GM23338 (cell line): Measurements from ENCODE around the gene ACYP2. TPM values are rescaled to one million over a fixed set of nuclear protein-coding genes. Genes with fewer than 3 reads are reported as not detected.

Source experiments
- ATAC-seq: fragments of 200-7000 bp; cut with Tn5 transposase; 3 replicates; pipeline ENCODE4 v1.9.1; 2020
- DNase-seq: peaks from one replicate; pipeline ENCODE4 v3.0.0-alpha.2; 2015; ENCODE audit warnings: low spot score
- H2AFZ ChIP-seq: fragments of 200-600 bp; sonication (generic); 2 replicates; pipeline ENCODE4 v1.8.0; 2016; ENCODE audit warnings: antibody characterized with exemption, mild to moderate bottlenecking, moderate library complexity
- H3F3A ChIP-seq: fragments of 200-600 bp; sonication (generic); replicated peaks from 2 replicates; pipeline ENCODE4 v1.8.0; 2017; ENCODE audit warnings: antibody characterized with exemption, mixed run types, low read depth
- H3K27ac ChIP-seq: fragments of 200-600 bp; sonication (generic); 2 replicates; pipeline ENCODE4 v1.6.1; 2016; ENCODE audit warnings: low read depth
- H3K27me3 ChIP-seq: fragments of 200-600 bp; sonication (generic); 2 replicates; pipeline ENCODE4 v1.8.0; 2016; ENCODE audit warnings: mild to moderate bottlenecking, mixed run types, moderate library complexity; ENCODE audit not compliant: insufficient read depth
- H3K36me3 ChIP-seq: fragments of 200-600 bp; sonication (generic); 2 replicates; pipeline ENCODE4 v1.8.0; 2016; ENCODE audit warnings: mild to moderate bottlenecking; ENCODE audit not compliant: insufficient read depth
- H3K4me1 ChIP-seq: fragments of 200-600 bp; sonication (generic); 2 replicates; pipeline ENCODE4 v1.8.0; 2016; ENCODE audit warnings: mild to moderate bottlenecking, moderate library complexity; ENCODE audit not compliant: insufficient read depth
- H3K4me2 ChIP-seq: fragments of 200-600 bp; sonication (generic); 2 replicates; pipeline ENCODE4 v1.7.1; 2017; ENCODE audit warnings: mixed run types
- H3K4me3 ChIP-seq: fragments of 200-600 bp; sonication (generic); 2 replicates; pipeline ENCODE4 v1.6.1; 2016; ENCODE audit warnings: mixed run types
- H3K79me2 ChIP-seq: fragments of 200-600 bp; sonication (generic); replicated peaks from 2 replicates; pipeline ENCODE4 v1.8.0; 2017; ENCODE audit warnings: mild to moderate bottlenecking; ENCODE audit not compliant: insufficient read depth
- H3K9me2 ChIP-seq: fragments of 200-600 bp; sonication (generic); 2 replicates; pipeline ENCODE4 v1.8.0; 2017; ENCODE audit not compliant: insufficient read depth
- H4K20me1 ChIP-seq: fragments of 200-600 bp; sonication (generic); replicated peaks from 2 replicates; pipeline ENCODE4 v1.8.0; 2017; ENCODE audit warnings: mild to moderate bottlenecking; ENCODE audit not compliant: insufficient read depth
- H3K27ac Mint-ChIP-seq: 2 replicates; pipeline ENCODE4 v1.8.0; 2020; ENCODE audit warnings: inconsistent platforms, mild to moderate bottlenecking, moderate library complexity, mixed read lengths
- H3K27me3 Mint-ChIP-seq: 3 replicates; pipeline ENCODE4 v1.8.0; 2022; ENCODE audit warnings: low read depth, mild to moderate bottlenecking, moderate library complexity, mixed read lengths, inconsistent platforms; ENCODE audit not compliant: insufficient read depth, poor library complexity
- H3K36me3 Mint-ChIP-seq: 3 replicates; pipeline ENCODE4 v1.8.0; 2021; ENCODE audit warnings: low read depth, mild to moderate bottlenecking, inconsistent platforms, moderate library complexity, mixed read lengths
- H3K4me1 Mint-ChIP-seq: 3 replicates; pipeline ENCODE4 v1.8.0; 2020; ENCODE audit warnings: mild to moderate bottlenecking, inconsistent platforms, mixed read lengths
- H3K4me3 Mint-ChIP-seq: 3 replicates; pipeline ENCODE4 v1.8.0; 2021; ENCODE audit warnings: moderate library complexity, mild to moderate bottlenecking, inconsistent platforms, mixed read lengths
- H3K9me3 Mint-ChIP-seq: 3 replicates; pipeline ENCODE4 v1.8.0; 2020; ENCODE audit warnings: moderate library complexity, mild to moderate bottlenecking, inconsistent platforms, mixed read lengths
- EZH2 ChIP-seq: fragments of 200-600 bp; sonication (generic); IDR thresholded peaks from one replicate; pipeline ENCODE4 v1.8.0; 2017; ENCODE audit warnings: antibody characterized with exemption, mild to moderate bottlenecking, low read depth; ENCODE audit not compliant: unreplicated experiment
- EZH2phosphoT487 ChIP-seq: fragments of 200-600 bp; sonication (generic); IDR thresholded peaks from one replicate; pipeline ENCODE4 v1.8.1; 2018; ENCODE audit warnings: antibody characterized with exemption; ENCODE audit not compliant: unreplicated experiment
- JUNB ChIP-seq: IDR thresholded peaks from one replicate; pipeline ENCODE4 v1.6.1; 2016; ENCODE audit warnings: antibody characterized with exemption; ENCODE audit not compliant: unreplicated experiment
- NANOG ChIP-seq: IDR thresholded peaks from 2 replicates; pipeline ENCODE4 v1.6.1; 2016; ENCODE audit warnings: antibody characterized with exemption, borderline replicate concordance
- POLR2AphosphoS5 ChIP-seq: IDR thresholded peaks from 2 replicates; pipeline ENCODE4 v1.6.1; 2016; ENCODE audit warnings: antibody characterized with exemption, low read depth
- ZNF114 ChIP-seq: fragments of 250-450 bp; sonication (Bioruptor Pico); IDR thresholded peaks from 2 replicates; pipeline ENCODE4 v1.5.0; 2020; ENCODE audit warnings: mild to moderate bottlenecking, moderate library complexity
- ZNF331 ChIP-seq: fragments of 250-450 bp; sonication (Bioruptor Pico); IDR thresholded peaks from 2 replicates; pipeline ENCODE4 v1.5.0; 2020; ENCODE audit warnings: low read depth, mild to moderate bottlenecking, moderate library complexity
- polyA plus RNA-seq: library from polyadenylated mRNA; unstranded; fragments of >200 nt; fragmentation: Nextera tagmentation; extraction: Ambion mirVana; gene quantifications from 2 replicates; pipeline ENCODE4 v1.2.1, GENCODE V29; 2016
- total RNA-seq: library from RNA; depleted of rRNA; stranded (reverse); fragments of >200 nt; shearing (Covaris generic); gene quantifications from 2 replicates; pipeline ENCODE4 v1.2.3, GENCODE V29; 2014
- TF ChIP-seq, protein P1 (sequence below): IDR thresholded peaks from one replicate; pipeline ENCODE4 v1.6.1; 2018; ENCODE audit warnings: antibody characterized with exemption; ENCODE audit not compliant: unreplicated experiment
- TF ChIP-seq, protein P2 (sequence below): fragments of 250-450 bp; sonication (Bioruptor Pico); IDR thresholded peaks from 2 replicates; pipeline ENCODE4 v1.5.0; 2020; ENCODE audit warnings: mild to moderate bottlenecking, moderate library complexity
- TF ChIP-seq, protein P3 (sequence below), 2 experiments: fragments of 200-600 bp in 1 of 2; sonication (generic) in 1 of 2; conservative IDR thresholded peaks; 2 replicates each; pipeline versions ENCODE4 v1.5.1 to v1.6.1; 2016 to 2017; ENCODE audit warnings: antibody characterized with exemption in 2 of 2, low read depth in 2 of 2, mild to moderate bottlenecking in 2 of 2, moderate library complexity in 1 of 2

ACYP2 gene
- total and polyA plus RNA-seq, 2 experiments from 2014 or later = 2.3 to 15.5 TPM

DNA sequence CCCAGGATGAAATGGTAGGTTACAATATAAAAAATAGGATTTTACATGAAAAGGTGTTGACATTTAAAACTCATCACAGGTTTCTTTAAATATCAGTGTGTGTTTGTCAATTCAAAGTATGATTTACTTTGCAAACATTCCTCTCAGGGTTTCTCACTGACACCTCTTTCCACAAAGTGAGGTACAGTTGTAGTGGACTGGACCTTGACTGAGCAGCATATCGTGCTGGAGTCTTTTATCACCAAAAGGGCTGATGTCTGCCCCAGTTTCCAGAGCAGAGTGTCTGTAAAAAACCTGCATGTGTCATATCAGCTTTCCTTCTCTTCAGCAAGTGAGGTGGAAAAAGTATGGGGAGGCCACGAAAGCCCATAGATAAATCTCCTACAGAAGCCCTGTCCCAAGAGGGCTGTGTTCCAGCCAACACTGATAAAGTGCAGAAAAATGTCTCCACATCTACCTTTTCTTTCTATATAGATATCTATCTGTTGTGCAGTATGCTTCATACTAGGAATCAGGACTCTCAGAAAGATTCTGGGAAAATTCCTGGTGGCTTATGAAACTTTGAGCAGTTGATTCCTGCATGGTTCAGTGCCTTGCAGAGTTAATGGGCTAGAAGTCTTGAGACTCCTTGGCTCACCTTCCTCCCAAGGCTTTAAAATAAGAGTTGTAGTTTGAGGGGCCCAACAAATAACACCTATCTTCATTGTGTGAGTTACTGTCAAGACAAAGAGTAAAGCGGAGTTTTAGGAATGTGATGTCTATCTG is 6.9 kb downstream of the ACYP2 start:
- Histone ChIP-seq H3F3A (no peaks in the 10 kb centered on the region), H3K4me2 (no peak overlapping the region), H3K4me3 (no peak overlapping the region), H3K36me3 (peaks cover 22% of the 10 kb centered on the region; the same call in 1 of the 2 replicates), H3K79me2 (no peaks in the 10 kb centered on the region), H2AFZ (no peak overlapping the region), H3K9me2 (no peaks in the 10 kb centered on the region; the same call in 1 of the 2 replicates), H3K27me3 (no peaks in the 10 kb centered on the region), H4K20me1 (no peaks in the 10 kb centered on the region), H3K4me1 (no peaks in the 10 kb centered on the region), H3K27ac (no peak overlapping the region)
- H3K4me3 Mint-ChIP-seq = no peak overlapping the region
- peaks cover 45% of the 10 kb centered on the region for H3K9me3 Mint-ChIP-seq
- no peaks in the 10 kb centered on the region for H3K4me1 Mint-ChIP-seq
- TF ChIP-seq JUNB (no peak), ZNF331 (CRISPR knock-in tag) (no peak)
- ATAC-seq (no peak), DNase-seq (no peak)
- peaks cover 41% of the 10 kb centered on the region; the same call in 2 of the 3 replicates for H3K36me3 Mint-ChIP-seq
- H3K27ac Mint-ChIP-seq = no peak overlapping the region
- H3K27me3 Mint-ChIP-seq = no peaks in the 10 kb centered on the region

DNA sequence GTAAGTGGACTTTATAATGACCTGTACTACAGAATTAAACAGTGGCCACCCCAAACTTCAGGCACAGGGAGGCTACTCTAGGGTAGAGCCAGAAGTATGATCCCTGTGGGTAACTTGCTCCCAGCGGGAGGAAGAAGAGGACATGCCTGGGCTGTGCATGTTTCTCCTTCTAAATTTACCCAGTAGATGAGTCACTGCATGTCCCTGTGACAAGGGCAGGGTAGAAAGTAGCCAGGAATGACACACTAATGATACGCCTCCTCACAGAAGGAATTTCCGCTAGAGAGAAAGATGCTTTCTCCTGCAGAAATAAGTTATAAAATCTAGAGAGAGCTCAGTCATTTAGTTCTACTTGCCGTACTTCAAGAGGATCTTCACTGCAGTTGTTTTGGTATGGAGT is 7.5 kb downstream of the ACYP2 start:
- no peak for ATAC-seq
- H3K36me3 ChIP-seq = peaks cover 20% of the 10 kb centered on the region; the same call in 1 of the 2 replicates
- no peaks in the 10 kb centered on the region for H3K27me3 Mint-ChIP-seq
- no peak overlapping the region for H2AFZ ChIP-seq
- no peak overlapping the region for H3K4me3 ChIP-seq
- peaks cover 39% of the 10 kb centered on the region for H3K9me3 Mint-ChIP-seq
- DNase-seq = no peak
- H3K27ac Mint-ChIP-seq = no peak overlapping the region
- no peaks in the 10 kb centered on the region for H3F3A ChIP-seq
- H3K4me1 Mint-ChIP-seq = no peaks in the 10 kb centered on the region
- H3K36me3 Mint-ChIP-seq = peaks cover 36% of the 10 kb centered on the region; the same call in 2 of the 3 replicates
- H3K27ac ChIP-seq = no peak overlapping the region
- H4K20me1 ChIP-seq = no peaks in the 10 kb centered on the region
- no peaks in the 10 kb centered on the region for H3K27me3 ChIP-seq
- H3K4me2 ChIP-seq = no peak overlapping the region
- no peaks in the 10 kb centered on the region for H3K79me2 ChIP-seq
- no peaks in the 10 kb centered on the region for H3K4me1 ChIP-seq
- H3K4me3 Mint-ChIP-seq = no peak overlapping the region
- H3K9me2 ChIP-seq = no peaks in the 10 kb centered on the region; the same call in 1 of the 2 replicates
- TF ChIP-seq POLR2AphosphoS5 (no peak), JUNB (no peak), EZH2phosphoT487 (no peak), NANOG (no peak), EZH2 (no peak), ZNF114 (no peak)
- TF ChIP-seq, protein P1, sequence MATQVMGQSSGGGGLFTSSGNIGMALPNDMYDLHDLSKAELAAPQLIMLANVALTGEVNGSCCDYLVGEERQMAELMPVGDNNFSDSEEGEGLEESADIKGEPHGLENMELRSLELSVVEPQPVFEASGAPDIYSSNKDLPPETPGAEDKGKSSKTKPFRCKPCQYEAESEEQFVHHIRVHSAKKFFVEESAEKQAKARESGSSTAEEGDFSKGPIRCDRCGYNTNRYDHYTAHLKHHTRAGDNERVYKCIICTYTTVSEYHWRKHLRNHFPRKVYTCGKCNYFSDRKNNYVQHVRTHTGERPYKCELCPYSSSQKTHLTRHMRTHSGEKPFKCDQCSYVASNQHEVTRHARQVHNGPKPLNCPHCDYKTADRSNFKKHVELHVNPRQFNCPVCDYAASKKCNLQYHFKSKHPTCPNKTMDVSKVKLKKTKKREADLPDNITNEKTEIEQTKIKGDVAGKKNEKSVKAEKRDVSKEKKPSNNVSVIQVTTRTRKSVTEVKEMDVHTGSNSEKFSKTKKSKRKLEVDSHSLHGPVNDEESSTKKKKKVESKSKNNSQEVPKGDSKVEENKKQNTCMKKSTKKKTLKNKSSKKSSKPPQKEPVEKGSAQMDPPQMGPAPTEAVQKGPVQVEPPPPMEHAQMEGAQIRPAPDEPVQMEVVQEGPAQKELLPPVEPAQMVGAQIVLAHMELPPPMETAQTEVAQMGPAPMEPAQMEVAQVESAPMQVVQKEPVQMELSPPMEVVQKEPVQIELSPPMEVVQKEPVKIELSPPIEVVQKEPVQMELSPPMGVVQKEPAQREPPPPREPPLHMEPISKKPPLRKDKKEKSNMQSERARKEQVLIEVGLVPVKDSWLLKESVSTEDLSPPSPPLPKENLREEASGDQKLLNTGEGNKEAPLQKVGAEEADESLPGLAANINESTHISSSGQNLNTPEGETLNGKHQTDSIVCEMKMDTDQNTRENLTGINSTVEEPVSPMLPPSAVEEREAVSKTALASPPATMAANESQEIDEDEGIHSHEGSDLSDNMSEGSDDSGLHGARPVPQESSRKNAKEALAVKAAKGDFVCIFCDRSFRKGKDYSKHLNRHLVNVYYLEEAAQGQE = no peak
- TF ChIP-seq, protein P2, sequence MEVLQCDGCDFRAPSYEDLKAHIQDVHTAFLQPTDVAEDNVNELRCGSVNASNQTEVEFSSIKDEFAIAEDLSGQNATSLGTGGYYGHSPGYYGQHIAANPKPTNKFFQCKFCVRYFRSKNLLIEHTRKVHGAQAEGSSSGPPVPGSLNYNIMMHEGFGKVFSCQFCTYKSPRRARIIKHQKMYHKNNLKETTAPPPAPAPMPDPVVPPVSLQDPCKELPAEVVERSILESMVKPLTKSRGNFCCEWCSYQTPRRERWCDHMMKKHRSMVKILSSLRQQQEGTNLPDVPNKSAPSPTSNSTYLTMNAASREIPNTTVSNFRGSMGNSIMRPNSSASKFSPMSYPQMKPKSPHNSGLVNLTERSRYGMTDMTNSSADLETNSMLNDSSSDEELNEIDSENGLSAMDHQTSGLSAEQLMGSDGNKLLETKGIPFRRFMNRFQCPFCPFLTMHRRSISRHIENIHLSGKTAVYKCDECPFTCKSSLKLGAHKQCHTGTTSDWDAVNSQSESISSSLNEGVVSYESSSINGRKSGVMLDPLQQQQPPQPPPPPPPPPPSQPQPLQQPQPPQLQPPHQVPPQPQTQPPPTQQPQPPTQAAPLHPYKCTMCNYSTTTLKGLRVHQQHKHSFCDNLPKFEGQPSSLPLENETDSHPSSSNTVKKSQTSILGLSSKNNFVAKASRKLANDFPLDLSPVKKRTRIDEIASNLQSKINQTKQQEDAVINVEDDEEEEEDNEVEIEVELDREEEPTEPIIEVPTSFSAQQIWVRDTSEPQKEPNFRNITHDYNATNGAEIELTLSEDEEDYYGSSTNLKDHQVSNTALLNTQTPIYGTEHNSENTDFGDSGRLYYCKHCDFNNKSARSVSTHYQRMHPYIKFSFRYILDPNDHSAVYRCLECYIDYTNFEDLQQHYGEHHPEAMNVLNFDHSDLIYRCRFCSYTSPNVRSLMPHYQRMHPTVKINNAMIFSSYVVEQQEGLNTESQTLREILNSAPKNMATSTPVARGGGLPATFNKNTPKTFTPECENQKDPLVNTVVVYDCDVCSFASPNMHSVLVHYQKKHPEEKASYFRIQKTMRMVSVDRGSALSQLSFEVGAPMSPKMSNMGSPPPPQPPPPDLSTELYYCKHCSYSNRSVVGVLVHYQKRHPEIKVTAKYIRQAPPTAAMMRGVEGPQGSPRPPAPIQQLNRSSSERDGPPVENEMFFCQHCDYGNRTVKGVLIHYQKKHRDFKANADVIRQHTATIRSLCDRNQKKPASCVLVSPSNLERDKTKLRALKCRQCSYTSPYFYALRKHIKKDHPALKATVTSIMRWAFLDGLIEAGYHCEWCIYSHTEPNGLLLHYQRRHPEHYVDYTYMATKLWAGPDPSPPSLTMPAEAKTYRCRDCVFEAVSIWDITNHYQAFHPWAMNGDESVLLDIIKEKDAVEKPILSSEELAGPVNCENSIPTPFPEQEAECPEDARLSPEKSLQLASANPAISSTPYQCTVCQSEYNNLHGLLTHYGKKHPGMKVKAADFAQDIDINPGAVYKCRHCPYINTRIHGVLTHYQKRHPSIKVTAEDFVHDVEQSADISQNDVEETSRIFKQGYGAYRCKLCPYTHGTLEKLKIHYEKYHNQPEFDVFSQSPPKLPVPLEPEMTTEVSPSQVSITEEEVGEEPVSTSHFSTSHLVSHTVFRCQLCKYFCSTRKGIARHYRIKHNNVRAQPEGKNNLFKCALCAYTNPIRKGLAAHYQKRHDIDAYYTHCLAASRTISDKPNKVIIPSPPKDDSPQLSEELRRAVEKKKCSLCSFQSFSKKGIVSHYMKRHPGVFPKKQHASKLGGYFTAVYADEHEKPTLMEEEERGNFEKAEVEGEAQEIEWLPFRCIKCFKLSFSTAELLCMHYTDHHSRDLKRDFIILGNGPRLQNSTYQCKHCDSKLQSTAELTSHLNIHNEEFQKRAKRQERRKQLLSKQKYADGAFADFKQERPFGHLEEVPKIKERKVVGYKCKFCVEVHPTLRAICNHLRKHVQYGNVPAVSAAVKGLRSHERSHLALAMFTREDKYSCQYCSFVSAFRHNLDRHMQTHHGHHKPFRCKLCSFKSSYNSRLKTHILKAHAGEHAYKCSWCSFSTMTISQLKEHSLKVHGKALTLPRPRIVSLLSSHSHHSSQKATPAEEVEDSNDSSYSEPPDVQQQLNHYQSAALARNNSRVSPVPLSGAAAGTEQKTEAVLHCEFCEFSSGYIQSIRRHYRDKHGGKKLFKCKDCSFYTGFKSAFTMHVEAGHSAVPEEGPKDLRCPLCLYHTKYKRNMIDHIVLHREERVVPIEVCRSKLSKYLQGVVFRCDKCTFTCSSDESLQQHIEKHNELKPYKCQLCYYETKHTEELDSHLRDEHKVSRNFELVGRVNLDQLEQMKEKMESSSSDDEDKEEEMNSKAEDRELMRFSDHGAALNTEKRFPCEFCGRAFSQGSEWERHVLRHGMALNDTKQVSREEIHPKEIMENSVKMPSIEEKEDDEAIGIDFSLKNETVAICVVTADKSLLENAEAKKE (CRISPR knock-in tag) = no peak
- TF ChIP-seq, protein P3, sequence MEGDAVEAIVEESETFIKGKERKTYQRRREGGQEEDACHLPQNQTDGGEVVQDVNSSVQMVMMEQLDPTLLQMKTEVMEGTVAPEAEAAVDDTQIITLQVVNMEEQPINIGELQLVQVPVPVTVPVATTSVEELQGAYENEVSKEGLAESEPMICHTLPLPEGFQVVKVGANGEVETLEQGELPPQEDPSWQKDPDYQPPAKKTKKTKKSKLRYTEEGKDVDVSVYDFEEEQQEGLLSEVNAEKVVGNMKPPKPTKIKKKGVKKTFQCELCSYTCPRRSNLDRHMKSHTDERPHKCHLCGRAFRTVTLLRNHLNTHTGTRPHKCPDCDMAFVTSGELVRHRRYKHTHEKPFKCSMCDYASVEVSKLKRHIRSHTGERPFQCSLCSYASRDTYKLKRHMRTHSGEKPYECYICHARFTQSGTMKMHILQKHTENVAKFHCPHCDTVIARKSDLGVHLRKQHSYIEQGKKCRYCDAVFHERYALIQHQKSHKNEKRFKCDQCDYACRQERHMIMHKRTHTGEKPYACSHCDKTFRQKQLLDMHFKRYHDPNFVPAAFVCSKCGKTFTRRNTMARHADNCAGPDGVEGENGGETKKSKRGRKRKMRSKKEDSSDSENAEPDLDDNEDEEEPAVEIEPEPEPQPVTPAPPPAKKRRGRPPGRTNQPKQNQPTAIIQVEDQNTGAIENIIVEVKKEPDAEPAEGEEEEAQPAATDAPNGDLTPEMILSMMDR (conservative IDR thresholded peaks at IDR 0.05; ENCODE audit: low read depth in 2 of 2) = no peak
